Measurements from ENCODE around the gene SEMA6B.

DNA sequence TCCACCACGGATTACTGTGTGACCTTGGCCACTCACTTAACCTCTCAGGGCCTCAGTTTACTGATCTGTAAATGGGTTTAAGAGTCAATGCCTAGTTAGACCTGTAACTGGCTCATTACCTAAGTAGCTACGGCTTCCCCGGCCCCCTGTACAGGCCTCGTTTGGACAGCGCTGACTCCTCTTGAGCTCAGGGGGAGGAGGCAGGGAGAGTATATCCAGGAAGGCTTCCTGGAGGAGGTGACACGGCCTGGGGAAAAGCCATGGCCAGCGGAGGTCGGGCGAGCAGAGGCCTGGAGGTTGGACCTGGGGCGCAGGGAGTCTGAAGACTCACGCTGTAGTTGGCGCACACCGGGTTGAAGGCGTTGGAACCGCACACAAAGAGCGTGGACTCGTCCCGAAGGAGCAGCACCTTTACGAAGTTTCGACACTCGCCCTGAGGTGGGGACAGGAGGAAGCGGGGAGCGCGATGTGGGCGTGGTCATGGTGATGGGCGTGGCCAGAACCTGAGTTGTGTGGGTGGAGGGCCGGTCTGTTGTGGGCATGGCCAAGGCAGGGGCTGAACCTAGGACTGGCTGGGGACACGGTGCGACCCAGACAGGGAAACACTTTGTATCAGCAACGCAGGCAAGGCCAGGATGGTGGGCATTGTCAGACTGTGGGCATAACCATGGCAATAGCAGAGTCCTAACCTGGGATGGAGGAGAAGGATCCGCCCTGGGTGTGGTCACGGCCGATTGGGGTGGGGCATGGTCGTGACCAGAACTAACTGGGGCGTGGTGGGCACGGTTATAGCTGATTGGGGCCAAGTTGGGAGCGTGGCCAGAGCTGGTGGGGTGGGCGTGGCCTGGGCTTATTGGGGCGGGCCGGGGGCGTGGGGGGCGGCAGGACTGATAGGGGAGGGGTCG, 3.6 kb downstream of the SEMA6B start:
- TF ChIP-seq ZNF146 (tag by site-specific recombination; IDR thresholded peaks at IDR 0.05) (no peak), ZNF580 (tag by site-specific recombination; IDR thresholded peaks at IDR 0.05) (no peak)

Data from HEK293 (cell line).